GM18519 (cell line): Measurements from ENCODE around the gene UBE3C.

ENCODE experiments used
- ATAC-seq: cut with Tn5 transposase; IDR thresholded peaks from one replicate; pipeline ENCODE4 v1.9.1; 2021; ENCODE audit warnings: mild to moderate bottlenecking, moderate library complexity; ENCODE audit not compliant: unreplicated experiment, low FRiP score

UBE3C gene

GRCh38 chr7:157168571-157168970 lies 29.8 kb downstream of the UBE3C start:
- ATAC-seq, result no peak

- ATAC-seq, result no peak
Measured at GRCh38 chr7:157176771-157177170, 38.0 kb downstream of the UBE3C start.

GRCh38 chr7:157177333-157177982 lies 38.7 kb downstream of the UBE3C start:
- peak; percentile 42 for ATAC-seq

- ATAC-seq, result peak; percentile 87
Measured at GRCh38 chr7:157177983-157178381, 39.3 kb downstream of the UBE3C start.

- ATAC-seq, result no peak
Measured at GRCh38 chr7:157183832-157184231, 45.1 kb downstream of the UBE3C start.

- no peak for ATAC-seq
Measured at GRCh38 chr7:157188091-157188665, 49.5 kb downstream of the UBE3C start.

GRCh38 chr7:157189405-157189804 lies 50.7 kb downstream of the UBE3C start:
- no peak for ATAC-seq

GRCh38 chr7:157192861-157193260 lies 54.1 kb downstream of the UBE3C start:
- ATAC-seq, result no peak

- no peak for ATAC-seq
Measured at GRCh38 chr7:157193274-157193673, 54.5 kb downstream of the UBE3C start.

- ATAC-seq, result no peak
Measured at GRCh38 chr7:157194948-157195347, 56.2 kb downstream of the UBE3C start.

GRCh38 chr7:157195868-157196267 lies 57.1 kb downstream of the UBE3C start:
- ATAC-seq, result no peak

- ATAC-seq, result no peak
Measured at GRCh38 chr7:157204134-157204533, 65.4 kb downstream of the UBE3C start.

GRCh38 chr7:157205438-157205837 lies 66.7 kb downstream of the UBE3C start:
- no peak for ATAC-seq

- no peak for ATAC-seq
Measured at GRCh38 chr7:157208571-157209413, 70.1 kb downstream of the UBE3C start.

GRCh38 chr7:157210682-157211081 lies 72.0 kb downstream of the UBE3C start:
- no peak for ATAC-seq

GRCh38 chr7:157211690-157212089 lies 73.0 kb downstream of the UBE3C start:
- no peak for ATAC-seq

GRCh38 chr7:157219154-157219553 lies 80.4 kb downstream of the UBE3C start:
- peak; percentile 89 for ATAC-seq

GRCh38 chr7:157220916-157221569 lies 82.3 kb downstream of the UBE3C start:
- no peak for ATAC-seq

- no peak for ATAC-seq
Measured at GRCh38 chr7:157222687-157223086, 84.0 kb downstream of the UBE3C start.

GRCh38 chr7:157224627-157225026 lies 85.9 kb downstream of the UBE3C start:
- ATAC-seq, result no peak

- no peak for ATAC-seq
Measured at GRCh38 chr7:157228864-157229422, 90.2 kb downstream of the UBE3C start.
